Measurements from ENCODE around the gene DHRS9.

DNA sequence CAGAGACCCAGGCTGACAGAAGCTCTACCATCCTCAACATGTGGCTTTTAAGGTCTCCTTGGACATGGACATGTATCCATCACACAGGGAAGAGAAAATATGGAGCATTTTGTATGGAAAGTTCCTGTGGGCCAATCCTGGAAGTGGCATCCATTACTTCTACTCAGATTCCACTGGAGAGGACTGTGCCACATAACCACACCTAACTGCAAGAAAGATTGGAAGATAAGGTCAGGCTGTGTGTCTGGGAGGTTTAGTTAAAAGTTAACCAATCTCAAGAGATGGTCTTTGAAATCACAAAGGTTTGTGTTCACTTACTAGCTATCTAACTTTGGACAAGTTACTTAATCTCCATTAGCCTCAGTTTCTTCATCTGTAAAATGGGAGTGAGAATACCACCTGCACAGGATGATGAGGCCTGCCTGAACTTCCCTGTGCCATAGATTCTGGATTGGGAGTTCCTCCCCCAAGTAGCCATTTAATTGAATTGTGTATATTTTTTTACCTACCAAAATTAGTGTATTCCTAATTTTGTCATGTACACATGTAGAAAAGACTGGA lies 34.3 kb upstream of the DHRS9 start:
- TF ChIP-seq, protein P1, sequence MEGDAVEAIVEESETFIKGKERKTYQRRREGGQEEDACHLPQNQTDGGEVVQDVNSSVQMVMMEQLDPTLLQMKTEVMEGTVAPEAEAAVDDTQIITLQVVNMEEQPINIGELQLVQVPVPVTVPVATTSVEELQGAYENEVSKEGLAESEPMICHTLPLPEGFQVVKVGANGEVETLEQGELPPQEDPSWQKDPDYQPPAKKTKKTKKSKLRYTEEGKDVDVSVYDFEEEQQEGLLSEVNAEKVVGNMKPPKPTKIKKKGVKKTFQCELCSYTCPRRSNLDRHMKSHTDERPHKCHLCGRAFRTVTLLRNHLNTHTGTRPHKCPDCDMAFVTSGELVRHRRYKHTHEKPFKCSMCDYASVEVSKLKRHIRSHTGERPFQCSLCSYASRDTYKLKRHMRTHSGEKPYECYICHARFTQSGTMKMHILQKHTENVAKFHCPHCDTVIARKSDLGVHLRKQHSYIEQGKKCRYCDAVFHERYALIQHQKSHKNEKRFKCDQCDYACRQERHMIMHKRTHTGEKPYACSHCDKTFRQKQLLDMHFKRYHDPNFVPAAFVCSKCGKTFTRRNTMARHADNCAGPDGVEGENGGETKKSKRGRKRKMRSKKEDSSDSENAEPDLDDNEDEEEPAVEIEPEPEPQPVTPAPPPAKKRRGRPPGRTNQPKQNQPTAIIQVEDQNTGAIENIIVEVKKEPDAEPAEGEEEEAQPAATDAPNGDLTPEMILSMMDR (IDR thresholded peaks at IDR 0.05; ENCODE audit: low read depth, low read length) = no peak
- TF ChIP-seq EZH2phosphoT487 (IDR thresholded peaks at IDR 0.05; ENCODE audit: low read depth) = no peak
